Astrocyte (in vitro differentiated cells and primary cell): Measurements from ENCODE around the gene COBL.

ENCODE experiments used
- EZH2 ChIP-seq: IDR thresholded peaks from 2 replicates; pipeline ENCODE4 v1.6.1; 2012; ENCODE audit warnings: mild to moderate bottlenecking, low read length, inconsistent platforms; ENCODE audit not compliant: insufficient read depth
- TF ChIP-seq, protein P1 (sequence below): IDR thresholded peaks from 2 replicates; pipeline ENCODE4 v1.5.1; 2011; ENCODE audit warnings: low read depth, mild to moderate bottlenecking, inconsistent platforms, low read length, moderate library complexity; ENCODE audit not compliant: insufficient read depth

- TF ChIP-seq, protein P1, sequence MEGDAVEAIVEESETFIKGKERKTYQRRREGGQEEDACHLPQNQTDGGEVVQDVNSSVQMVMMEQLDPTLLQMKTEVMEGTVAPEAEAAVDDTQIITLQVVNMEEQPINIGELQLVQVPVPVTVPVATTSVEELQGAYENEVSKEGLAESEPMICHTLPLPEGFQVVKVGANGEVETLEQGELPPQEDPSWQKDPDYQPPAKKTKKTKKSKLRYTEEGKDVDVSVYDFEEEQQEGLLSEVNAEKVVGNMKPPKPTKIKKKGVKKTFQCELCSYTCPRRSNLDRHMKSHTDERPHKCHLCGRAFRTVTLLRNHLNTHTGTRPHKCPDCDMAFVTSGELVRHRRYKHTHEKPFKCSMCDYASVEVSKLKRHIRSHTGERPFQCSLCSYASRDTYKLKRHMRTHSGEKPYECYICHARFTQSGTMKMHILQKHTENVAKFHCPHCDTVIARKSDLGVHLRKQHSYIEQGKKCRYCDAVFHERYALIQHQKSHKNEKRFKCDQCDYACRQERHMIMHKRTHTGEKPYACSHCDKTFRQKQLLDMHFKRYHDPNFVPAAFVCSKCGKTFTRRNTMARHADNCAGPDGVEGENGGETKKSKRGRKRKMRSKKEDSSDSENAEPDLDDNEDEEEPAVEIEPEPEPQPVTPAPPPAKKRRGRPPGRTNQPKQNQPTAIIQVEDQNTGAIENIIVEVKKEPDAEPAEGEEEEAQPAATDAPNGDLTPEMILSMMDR = no peak
- TF ChIP-seq EZH2 = no peak
Measured at GRCh38 chr7:51023547-51023946, 293.1 kb downstream of the COBL start.
